ENCODE measurements around the gene FRMD8.

FRMD8 gene

GRCh38 chr11:65386307-65387140 is at the start of gene FRMD8:
Gene FRMD8, plus strand, starts transcription at chr11:65386637. Its CDS starts 400 bp downstream, at chr11:65387037.
- DNase-seq: peak; percentile 84 to 91 (median 91)

GRCh38 chr11:65338676-65339075 is 47.8 kb upstream of the FRMD8 start:
- no peak for DNase-seq

GRCh38 chr11:65340226-65340625 is 46.2 kb upstream of the FRMD8 start:
- DNase-seq: no peak

- no peak for DNase-seq
Measured at GRCh38 chr11:65341856-65342255, 44.6 kb upstream of the FRMD8 start.

GRCh38 chr11:65351511-65351910 is 34.9 kb upstream of the FRMD8 start:
- no peak for DNase-seq

- DNase-seq: peak in 1 of 3 experiments; percentile 14
Measured at GRCh38 chr11:65352783-65353182, 33.7 kb upstream of the FRMD8 start.

- DNase-seq: no peak
Measured at GRCh38 chr11:65353376-65353775, 33.1 kb upstream of the FRMD8 start.

- peak in 1 of 3 experiments; percentile 79 for DNase-seq
Measured at GRCh38 chr11:65353900-65354264, 32.6 kb upstream of the FRMD8 start.

- DNase-seq: peak; percentile 95 to 99 (median 99)
Measured at GRCh38 chr11:65354265-65355012, 32.0 kb upstream of the FRMD8 start, which contains the start of gene TIGD3. Gene TIGD3, plus strand, starts transcription at chr11:65354751. Its CDS starts 1,058 bp downstream, at chr11:65355809.

GRCh38 chr11:65355013-65355775 is 31.2 kb upstream of the FRMD8 start:
- peak; percentile 52 to 88 (median 84) for DNase-seq

- DNase-seq: peak in 2 of 3 experiments; percentile 84 to 88
Measured at GRCh38 chr11:65355776-65356393, 30.6 kb upstream of the FRMD8 start.

GRCh38 chr11:65356394-65356972 is 30.0 kb upstream of the FRMD8 start:
- DNase-seq: peak in 2 of 3 experiments; percentile 28 to 50

GRCh38 chr11:65357856-65358356 is 28.5 kb upstream of the FRMD8 start:
- no peak for DNase-seq

- DNase-seq: no peak
Measured at GRCh38 chr11:65362320-65362931, 24.0 kb upstream of the FRMD8 start.

GRCh38 chr11:65362966-65363365 is 23.5 kb upstream of the FRMD8 start:
- DNase-seq: no peak

GRCh38 chr11:65363770-65364169 is 22.7 kb upstream of the FRMD8 start:
- peak in 1 of 3 experiments; percentile 23 for DNase-seq

- DNase-seq: peak; percentile 44 to 87 (median 61)
Measured at GRCh38 chr11:65366340-65366773, 20.1 kb upstream of the FRMD8 start.

- no peak for DNase-seq
Measured at GRCh38 chr11:65370659-65371049, 15.8 kb upstream of the FRMD8 start.

- no peak for DNase-seq
Measured at GRCh38 chr11:65373839-65374580, 12.4 kb upstream of the FRMD8 start.

GRCh38 chr11:65375012-65375411 is 11.4 kb upstream of the FRMD8 start:
- peak in 1 of 3 experiments; percentile 34 for DNase-seq
